HepG2 (cell line): Measurements from ENCODE around the gene PIGZ. TPM values are rescaled to one million over a fixed set of nuclear protein-coding genes. Genes with fewer than 3 reads are reported as not detected.

Source experiments
- CBX2 ChIP-seq, 2 experiments: fragments of 200-600 bp in 1 of 2; sonication (generic); formaldehyde crosslinking in 1 of 2; IDR thresholded peaks; 2 replicates each; pipeline versions ENCODE4 v1.7.0 to v1.8.1; 2018 to 2022; ENCODE audit warnings: low read depth in 2 of 2, low read length in 1 of 2, mild to moderate bottlenecking in 1 of 2, missing genetic modification reagents in 1 of 2
- FOXO4 ChIP-seq: sonication (generic); formaldehyde crosslinking; conservative IDR thresholded peaks from 2 replicates; pipeline ENCODE4 v1.8.1; 2023; ENCODE audit warnings: missing genetic modification reagents
- HNF4G ChIP-seq, 2 experiments: sonication (generic) in 1 of 2; formaldehyde crosslinking in 1 of 2; IDR thresholded peaks; 2 replicates each; pipeline versions ENCODE4 v1.4.0 to v1.6.1; 2011 to 2020; ENCODE audit warnings: borderline replicate concordance in 2 of 2, low read depth in 2 of 2, mild to moderate bottlenecking in 2 of 2, low read length in 1 of 2, missing genetic modification reagents in 1 of 2, moderate library complexity in 1 of 2
- SALL1 ChIP-seq: sonication (generic); formaldehyde crosslinking; IDR thresholded peaks from 2 replicates; pipeline ENCODE4 v1.8.0; 2022; ENCODE audit warnings: mild to moderate bottlenecking, missing genetic modification reagents
- SYNCRIP ChIP-seq: fragments of 200-400 bp; formaldehyde crosslinking; IDR thresholded peaks from 2 replicates; pipeline ENCODE4 v1.6.1; 2018; ENCODE audit warnings: mild to moderate bottlenecking, low read depth, low read length; ENCODE audit not compliant: insufficient read depth
- ZNF572 ChIP-seq: sonication (generic); formaldehyde crosslinking; IDR thresholded peaks from 2 replicates; pipeline ENCODE4 v1.5.1; 2020; ENCODE audit warnings: mild to moderate bottlenecking, missing genetic modification reagents
- ZNF605 ChIP-seq: sonication (generic); formaldehyde crosslinking; IDR thresholded peaks from 2 replicates; pipeline ENCODE4 v1.8.0; 2022; ENCODE audit warnings: mild to moderate bottlenecking, missing genetic modification reagents
- ZNF879 ChIP-seq: sonication (generic); formaldehyde crosslinking; IDR thresholded peaks from 2 replicates; pipeline ENCODE4 v1.8.1; 2023; ENCODE audit warnings: missing genetic modification reagents
- polyA plus RNA-seq, 8 experiments: library from polyadenylated mRNA; depleted of rRNA in 3 of 8; stranded (reverse) in 7 of 8; unstranded in 1 of 8; fragments of >200 nt; fragmentation: Illumina TruSeq in 4 of 8; extraction: Trizol in 4 of 8; gene quantifications; 2 replicates each; pipeline versions ENCODE4 v1.2.1 to v1.2.3, GENCODE V29; 2011 to 2016; ENCODE audit warnings: low read depth in 4 of 8, missing spikeins in 1 of 8, mixed read lengths in 1 of 8; ENCODE audit not compliant: insufficient read depth in 1 of 8
- total RNA-seq, 5 experiments: library from RNA; depleted of rRNA; stranded (reverse); fragments of >200 nt; fragmentation: Illumina TruSeq; extraction: Trizol; gene quantifications; 2 replicates each; pipeline ENCODE4 v1.2.3, GENCODE V29; 2016; ENCODE audit warnings: low read depth in 1 of 5
- TF ChIP-seq, protein P1 (sequence below): sonication (generic); formaldehyde crosslinking; IDR thresholded peaks from 2 replicates; pipeline ENCODE4 v1.4.0; 2020; ENCODE audit warnings: mild to moderate bottlenecking, missing genetic modification reagents

PIGZ gene
- total and polyA plus RNA-seq, 2 of the 13 experiments (the other 11 are each of a cell fraction or from before 2014, with no cell fraction given) = 4.7 to 60.5 TPM

DNA sequence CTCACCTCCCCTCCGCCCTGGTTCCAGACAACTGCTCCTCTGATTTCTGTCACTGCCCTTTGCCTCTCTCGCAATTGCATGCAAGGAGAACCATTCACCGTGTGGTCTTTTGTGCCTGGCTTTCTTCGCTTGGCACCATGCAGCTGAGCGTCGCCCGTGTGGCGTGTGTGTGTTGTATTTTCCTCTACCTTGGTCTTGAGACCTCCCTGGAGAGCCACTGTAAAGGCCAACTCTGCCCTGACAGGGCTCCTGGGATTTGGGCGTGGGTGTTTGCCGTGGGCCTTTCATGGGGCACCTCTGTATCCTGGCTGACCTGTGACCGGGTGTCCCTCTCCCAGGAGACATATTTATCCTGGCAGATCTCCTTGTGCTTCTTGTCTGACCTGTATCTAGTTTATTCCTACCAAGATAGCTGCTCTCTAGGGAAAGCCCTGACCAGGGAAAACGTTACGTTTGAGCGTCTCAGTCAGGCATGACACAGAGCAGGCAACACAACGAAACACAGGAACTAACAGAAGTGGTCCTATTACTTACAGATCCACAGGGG lies 2.0 kb upstream of the PIGZ start (continued):
- TF ChIP-seq FOXO4 (0 out of 2 replicates have a peak, but pooled peaks have one; percentile 13), ZNF879 (CRISPR knock-in tag) (no peak), ZNF572 (CRISPR knock-in tag) (0 out of 2 replicates have a peak, but pooled peaks have one; percentile 32), CBX2 (IDR thresholded peaks at IDR 0.05; ENCODE audit: low read depth, low read length) (no peak), CBX2 (CRISPR knock-in tag; IDR thresholded peaks at IDR 0.05; ENCODE audit: low read depth) (no peak), SYNCRIP (no peak), HNF4G (IDR thresholded peaks at IDR 0.05; ENCODE audit: borderline replicate concordance, low read depth, low read length) (no peak), HNF4G (CRISPR knock-in tag; IDR thresholded peaks at IDR 0.05; ENCODE audit: borderline replicate concordance, low read depth) (no peak), ZNF605 (CRISPR knock-in tag) (peak; percentile 14; the same call in 1 of the 2 replicates), SALL1 (peak; percentile 32; the same call in 1 of the 2 replicates)
- TF ChIP-seq, protein P1, sequence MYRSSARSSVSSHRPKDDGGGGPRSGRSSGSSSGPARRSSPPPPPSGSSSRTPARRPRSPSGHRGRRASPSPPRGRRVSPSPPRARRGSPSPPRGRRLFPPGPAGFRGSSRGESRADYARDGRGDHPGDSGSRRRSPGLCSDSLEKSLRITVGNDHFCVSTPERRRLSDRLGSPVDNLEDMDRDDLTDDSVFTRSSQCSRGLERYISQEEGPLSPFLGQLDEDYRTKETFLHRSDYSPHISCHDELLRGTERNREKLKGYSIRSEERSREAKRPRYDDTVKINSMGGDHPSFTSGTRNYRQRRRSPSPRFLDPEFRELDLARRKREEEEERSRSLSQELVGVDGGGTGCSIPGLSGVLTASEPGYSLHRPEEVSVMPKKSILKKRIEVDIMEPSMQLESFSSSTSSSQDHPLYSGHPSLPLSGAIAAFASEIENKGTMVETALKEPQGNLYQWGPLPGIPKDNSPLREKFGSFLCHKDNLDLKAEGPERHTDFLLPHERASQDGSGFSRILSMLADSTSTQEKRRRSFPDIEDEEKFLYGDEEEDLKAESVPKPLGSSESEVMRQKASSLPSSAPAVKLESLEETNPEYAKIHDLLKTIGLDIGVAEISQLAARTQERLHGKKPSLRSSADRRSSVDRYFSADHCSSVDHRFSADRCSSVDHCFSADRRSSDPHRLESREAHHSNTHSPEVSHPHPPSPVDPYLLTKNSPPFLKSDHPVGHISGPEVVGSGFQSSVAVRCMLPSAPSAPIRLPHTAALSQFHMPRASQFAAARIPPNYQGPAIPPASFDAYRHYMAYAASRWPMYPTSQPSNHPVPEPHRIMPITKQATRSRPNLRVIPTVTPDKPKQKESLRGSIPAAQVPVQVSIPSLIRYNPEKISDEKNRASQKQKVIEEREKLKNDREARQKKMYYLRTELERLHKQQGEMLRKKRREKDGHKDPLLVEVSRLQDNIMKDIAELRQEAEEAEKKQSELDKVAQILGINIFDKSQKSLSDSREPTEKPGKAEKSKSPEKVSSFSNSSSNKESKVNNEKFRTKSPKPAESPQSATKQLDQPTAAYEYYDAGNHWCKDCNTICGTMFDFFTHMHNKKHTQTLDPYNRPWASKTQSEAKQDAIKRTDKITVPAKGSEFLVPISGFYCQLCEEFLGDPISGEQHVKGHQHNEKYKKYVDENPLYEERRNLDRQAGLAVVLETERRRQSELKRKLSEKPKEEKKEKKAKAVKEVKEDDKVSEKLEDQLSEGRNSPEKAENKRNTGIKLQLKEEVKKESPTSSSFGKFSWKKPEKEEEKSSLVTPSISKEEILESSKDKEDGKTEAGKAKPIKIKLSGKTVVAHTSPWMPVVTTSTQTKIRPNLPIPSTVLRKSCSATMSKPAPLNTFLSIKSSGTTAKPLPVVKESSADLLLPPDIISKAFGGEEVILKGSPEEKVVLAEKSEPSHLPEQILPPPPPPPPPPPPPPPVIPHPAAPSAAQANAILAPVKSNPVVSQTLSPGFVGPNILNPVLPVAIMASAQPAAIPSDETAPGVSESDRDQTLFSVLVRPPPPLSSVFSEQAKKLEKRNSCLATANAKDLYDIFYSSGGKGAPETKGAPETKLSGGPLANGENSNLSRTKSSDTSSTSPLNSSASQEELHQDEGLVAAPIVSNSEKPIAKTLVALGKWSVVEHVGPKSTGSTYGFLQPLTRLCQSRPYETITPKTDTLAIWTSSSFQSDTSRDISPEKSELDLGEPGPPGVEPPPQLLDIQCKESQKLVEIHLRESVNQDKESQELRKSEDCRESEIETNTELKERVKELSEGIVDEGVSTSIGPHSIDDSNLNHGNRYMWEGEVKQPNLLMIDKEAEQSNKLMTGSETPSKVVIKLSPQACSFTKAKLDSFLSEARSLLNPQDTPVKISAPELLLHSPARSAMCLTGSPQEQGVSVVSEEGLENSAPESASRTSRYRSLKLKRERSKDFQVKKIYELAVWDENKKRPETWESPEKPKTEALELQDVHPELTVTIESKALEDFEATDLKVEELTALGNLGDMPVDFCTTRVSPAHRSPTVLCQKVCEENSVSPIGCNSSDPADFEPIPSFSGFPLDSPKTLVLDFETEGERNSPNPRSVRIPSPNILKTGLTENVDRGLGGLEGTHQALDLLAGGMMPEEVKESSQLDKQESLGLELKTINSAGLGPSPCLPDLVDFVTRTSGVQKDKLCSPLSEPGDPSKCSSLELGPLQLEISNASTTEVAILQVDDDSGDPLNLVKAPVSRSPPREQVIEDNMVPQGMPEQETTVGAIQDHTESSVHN (CRISPR knock-in tag) = no peak
